Tibial nerve (tissue), 4 donors: ENCODE data around the gene TCP1. TPM values are rescaled to one million over a fixed set of nuclear protein-coding genes. Genes with fewer than 3 reads are reported as not detected.
A peak's percentile ranks its signal among the peaks of the same experiment; 100 is the strongest.

Experiments
- DNase-seq, 2 donors: peaks; one replicate each; pipeline ENCODE4 v3.0.0-alpha.2; 2019; ENCODE audit warnings: low spot score in 2 of 2
- H3K27ac ChIP-seq, 4 donors: fragments of 200-600 bp; sonication (generic) in 3 of 4; one replicate each; pipeline ENCODE4 v1.5.1; 2017 to 2019; ENCODE audit warnings: mild to moderate bottlenecking in 1 of 4
- H3K27me3 ChIP-seq, 2 donors: fragments of 200-600 bp; sonication (generic) in 1 of 2; one replicate each; pipeline versions ENCODE4 v1.5.1 to v1.6.0; 2017 to 2019
- H3K36me3 ChIP-seq, 3 donors: fragments of 200-600 bp; sonication (generic); one replicate each; pipeline ENCODE4 v1.5.1; 2018 to 2019
- H3K4me1 ChIP-seq, 4 donors: fragments of 200-600 bp; sonication (generic) in 3 of 4; one replicate each; pipeline ENCODE4 v1.5.1; 2017 to 2019
- H3K4me3 ChIP-seq, 4 donors: fragments of 200-600 bp; sonication (generic) in 3 of 4; one replicate each; pipeline ENCODE4 v1.5.1; 2017 to 2019; ENCODE audit warnings: mild to moderate bottlenecking in 1 of 4, moderate library complexity in 1 of 4
- H3K9me3 ChIP-seq, 4 donors: fragments of 200-600 bp; sonication (generic) in 3 of 4; one replicate each; pipeline ENCODE4 v1.5.1; 2017 to 2019
- CTCF ChIP-seq, 5 experiments: fragments of 200-600 bp in 3 of 5; fragments of 450-650 bp in 2 of 5; sonication (generic) in 3 of 5; IDR thresholded peaks; one replicate each; pipeline ENCODE4 v1.5.1; 2016 to 2019; ENCODE audit warnings: antibody characterized with exemption in 5 of 5, mild to moderate bottlenecking in 3 of 5, moderate library complexity in 2 of 5
- EP300 ChIP-seq, 2 donors: sonication (generic); formaldehyde crosslinking; IDR thresholded peaks; one replicate each; pipeline ENCODE4 v1.6.1; 2017; ENCODE audit warnings: antibody characterized with exemption in 2 of 2, mild to moderate bottlenecking in 1 of 2
- POLR2A ChIP-seq, 2 donors: fragments of 450-650 bp; IDR thresholded peaks; one replicate each; pipeline ENCODE4 v1.6.1; 2017; ENCODE audit warnings: antibody characterized with exemption in 2 of 2, mild to moderate bottlenecking in 2 of 2, moderate library complexity in 2 of 2
- WGBS, 2 donors: methylation state at CpG; one replicate each; pipeline ENCODE4 v1.1.5; 2018; 5-methylcytosine and 5-hydroxymethylcytosine counted together
- total RNA-seq, 4 donors: library from RNA; depleted of rRNA; stranded (reverse); fragments of >200 nt; gene quantifications; one replicate each; pipeline ENCODE4 v1.1.0, GENCODE V29; 2016

The TCP1 gene
- total RNA-seq, 4 donors from 2014 or later: 81.0 to 106 (median 102) TPM

- WGBS, 2 donors: 36 to 45% methylated on average over 15 of the region's 15 CpGs
Observed at GRCh38 chr6:159788276-159788675, 1.1 kb downstream of the TCP1 start.

GRCh38 chr6:159778542-159779103 lies 10.8 kb downstream of the TCP1 start:
- whole genome bisulfite sequencing, 2 donors: 50 to 70% methylated on average over 3 of the region's 3 CpGs
- H3K27me3 ChIP-seq: no peaks in the 10 kb centered on the region
- H3K4me3 ChIP-seq: no peak overlapping the region
- H3K36me3 ChIP-seq: peaks cover 3 to 99% (median 25%) of the 10 kb centered on the region in 3 donors
- DNase-seq: no peak
- no peaks in the 10 kb centered on the region for H3K4me1 ChIP-seq
- H3K27ac ChIP-seq: no peak overlapping the region
- TF ChIP-seq CTCF (IDR thresholded peaks at IDR 0.05): no peak
- TF ChIP-seq EP300 (IDR thresholded peaks at IDR 0.05): no peak
- TF ChIP-seq POLR2A (IDR thresholded peaks at IDR 0.05): no peak
- H3K9me3 ChIP-seq: no peaks in the 10 kb centered on the region

More at GRCh38 chr6:159788276-159788675, 1.1 kb downstream of the TCP1 start:
- Histone ChIP-seq H3K27me3 (no peaks in the 10 kb centered on the region), H3K9me3 (no peaks in the 10 kb centered on the region), H3K4me1 (peaks cover 3 to 65% (median 45%) of the 10 kb centered on the region in 4 donors), H3K27ac (peak overlapping the region in 3 of 4 donors; percentile 95 to 100 (median 98)), H3K4me3 (peak overlapping the region; percentile 86 to 98 (median 92)), H3K36me3 (peaks cover 0 to 55% (median 0%) of the 10 kb centered on the region in 3 donors)
- no peak for TF ChIP-seq EP300 (IDR thresholded peaks at IDR 0.05)
- no peak for DNase-seq

DNA sequence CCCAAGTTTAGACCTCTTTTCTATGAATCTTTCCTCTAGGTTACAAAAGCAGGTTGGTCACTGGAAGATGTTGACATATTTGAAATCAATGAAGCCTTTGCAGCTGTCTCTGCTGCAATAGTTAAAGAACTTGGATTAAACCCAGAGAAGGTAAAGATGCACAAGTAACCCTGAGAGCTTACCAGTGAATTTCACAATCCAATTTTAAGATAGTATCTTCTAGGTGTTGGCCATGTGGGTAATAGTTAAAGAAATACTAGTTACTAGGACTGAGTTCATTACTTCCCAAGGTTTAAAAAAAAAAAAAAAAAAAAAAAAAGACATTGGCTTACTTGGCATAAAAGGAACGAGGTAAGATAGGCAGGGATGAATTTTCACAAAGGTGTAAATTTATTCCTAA lies 11.3 kb downstream of the TCP1 start:
- peaks cover 3 to 97% (median 25%) of the 10 kb centered on the region in 3 donors for H3K36me3 ChIP-seq
- H3K4me3 ChIP-seq: no peak overlapping the region
- H3K4me1 ChIP-seq: no peaks in the 10 kb centered on the region
- no peaks in the 10 kb centered on the region for H3K9me3 ChIP-seq
- H3K27ac ChIP-seq: no peak overlapping the region
- TF ChIP-seq CTCF (IDR thresholded peaks at IDR 0.05) (no peak), EP300 (IDR thresholded peaks at IDR 0.05) (no peak), POLR2A (IDR thresholded peaks at IDR 0.05) (no peak)
- 68 to 90% methylated on average over 1 of the region's 1 CpG for WGBS, 2 donors
- no peak for DNase-seq
- no peaks in the 10 kb centered on the region for H3K27me3 ChIP-seq

- WGBS, 2 donors: 76 to 87% methylated on average over 7 of the region's 7 CpGs
- no peaks in the 10 kb centered on the region for H3K27me3 ChIP-seq
- TF ChIP-seq POLR2A (IDR thresholded peaks at IDR 0.05): no peak
- no peak for TF ChIP-seq EP300 (IDR thresholded peaks at IDR 0.05)
- no peaks in the 10 kb centered on the region for H3K9me3 ChIP-seq
- no peak overlapping the region for H3K4me3 ChIP-seq
- peaks cover 3 to 97% (median 24%) of the 10 kb centered on the region in 3 donors for H3K36me3 ChIP-seq
- DNase-seq: no peak
- H3K4me1 ChIP-seq: no peaks in the 10 kb centered on the region
- H3K27ac ChIP-seq: no peak overlapping the region
Observed at GRCh38 chr6:159777240-159777904, 12.0 kb downstream of the TCP1 start.

DNA sequence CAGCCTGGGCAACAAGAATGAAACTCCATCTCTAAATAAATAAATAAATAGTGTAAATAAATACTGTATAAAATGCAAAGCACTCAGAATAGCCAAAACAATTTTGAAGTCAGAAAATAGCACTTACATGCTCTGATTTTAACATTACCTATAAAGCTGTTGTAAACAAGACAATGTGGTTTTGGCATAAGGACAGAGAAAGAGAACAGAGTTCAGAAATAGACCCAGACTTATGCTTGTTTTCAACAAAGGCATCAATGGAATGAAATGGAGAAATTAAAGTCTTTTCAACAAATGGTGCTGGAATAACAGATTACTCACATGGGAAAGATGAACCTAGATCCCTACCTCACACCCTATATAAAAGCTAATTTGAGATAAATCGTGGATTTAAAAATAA lies 17.2 kb downstream of the TCP1 start:
- no peak for DNase-seq
- no peak for TF ChIP-seq CTCF (IDR thresholded peaks at IDR 0.05)
- TF ChIP-seq EP300 (IDR thresholded peaks at IDR 0.05): no peak
- TF ChIP-seq POLR2A (IDR thresholded peaks at IDR 0.05): no peak
- no peaks in the 10 kb centered on the region for H3K4me1 ChIP-seq
- 0 to 51% methylated on average over 1 of the region's 1 CpG for WGBS, 2 donors
- no peak overlapping the region for H3K4me3 ChIP-seq
- peaks cover 0 to 96% (median 4%) of the 10 kb centered on the region in 3 donors for H3K36me3 ChIP-seq
- no peaks in the 10 kb centered on the region for H3K9me3 ChIP-seq
- no peaks in the 10 kb centered on the region for H3K27me3 ChIP-seq
- no peak overlapping the region for H3K27ac ChIP-seq

GRCh38 chr6:159769470-159769869 lies 19.9 kb downstream of the TCP1 start:
- TF ChIP-seq POLR2A (IDR thresholded peaks at IDR 0.05): no peak
- DNase-seq: no peak

More at GRCh38 chr6:159769470-159769869, 19.9 kb downstream of the TCP1 start:
- no peak overlapping the region for H3K4me3 ChIP-seq
- no peaks in the 10 kb centered on the region for H3K27me3 ChIP-seq
- peaks cover 0 to 80% (median 0%) of the 10 kb centered on the region in 3 donors for H3K36me3 ChIP-seq
- no peaks in the 10 kb centered on the region for H3K9me3 ChIP-seq
- no peaks in the 10 kb centered on the region for H3K4me1 ChIP-seq
- no peak overlapping the region for H3K27ac ChIP-seq
